Activated CD4-positive, CD25-positive, alpha-beta regulatory T cell treated with anti-CD3 and anti-CD28 coated beads, Interleukin-2, amount 50 U/mL, for 24 hours (primary cell): ENCODE results near the gene BIN1.
A peak's percentile ranks its signal among the peaks of the same experiment; 100 is the strongest.

Experiments
- ATAC-seq, 2 donors: fragments of 150-1000 bp; cut with Tn5 transposase; one replicate each; pipeline ENCODE4 v1.10.0; 2021; ENCODE audit warnings: mild to moderate bottlenecking in 1 of 2, moderate library complexity in 1 of 2

BIN1 gene

GRCh38 chr2:127054996-127055785 is 51.8 kb downstream of the BIN1 start:
- ATAC-seq, result no peak

- ATAC-seq, result no peak
Observed at GRCh38 chr2:127054604-127054930, 52.4 kb downstream of the BIN1 start.

GRCh38 chr2:127053731-127054603 is 53.0 kb downstream of the BIN1 start:
- ATAC-seq, result no peak

GRCh38 chr2:127052771-127053691 is 53.9 kb downstream of the BIN1 start:
- ATAC-seq, result no peak

GRCh38 chr2:127052057-127052770 is 54.7 kb downstream of the BIN1 start:
- ATAC-seq, result no peak

- no peak for ATAC-seq
Observed at GRCh38 chr2:127051116-127052056, 55.6 kb downstream of the BIN1 start.

GRCh38 chr2:127050803-127051115 is 56.2 kb downstream of the BIN1 start:
- no peak for ATAC-seq

GRCh38 chr2:127049927-127050802 is 56.8 kb downstream of the BIN1 start:
- ATAC-seq, result peak; percentile 61 to 62

GRCh38 chr2:127048969-127049897 is 57.7 kb downstream of the BIN1 start:
- ATAC-seq, result no peak

GRCh38 chr2:127048618-127048935 is 58.4 kb downstream of the BIN1 start:
- no peak for ATAC-seq

GRCh38 chr2:127047716-127048617 is 59.0 kb downstream of the BIN1 start:
- no peak for ATAC-seq

GRCh38 chr2:127047054-127047453 is 59.9 kb downstream of the BIN1 start:
- no peak for ATAC-seq

- no peak for ATAC-seq
Observed at GRCh38 chr2:127046579-127046978, 60.4 kb downstream of the BIN1 start.

GRCh38 chr2:127045792-127046501 is 61.0 kb downstream of the BIN1 start:
- ATAC-seq, result no peak

- no peak for ATAC-seq
Observed at GRCh38 chr2:127044977-127045661, 61.8 kb downstream of the BIN1 start.

- ATAC-seq, result no peak
Observed at GRCh38 chr2:127044165-127044718, 62.7 kb downstream of the BIN1 start.
